Measurements from ENCODE around the gene SAMD4B. TPM values are rescaled to one million over a fixed set of nuclear protein-coding genes. Genes with fewer than 3 reads are reported as not detected.

SAMD4B gene
- total RNA-seq (10 to 100 TPM; 25.8 to 66.2 TPM), polyA plus RNA-seq (ENCODE audit: insufficient read length in 2 of 2) (100 to 1,000 TPM; 129 to 145 TPM)
- long read RNA-seq, donor 1, transcript SAMD4B-211 (1 exons, 2,690 nt) = minor isoform, 5 of 63 reads
- long read RNA-seq, donor 1, transcript SAMD4B-204 (1 exons, 578 nt) = major isoform, 15 of 63 reads
- long read RNA-seq, donor 1, partial matches to known transcripts = 20 of 63 reads
- long read RNA-seq, donor 1, other reads (novel, unspliced or antisense) = 23 of 63 reads
- long read RNA-seq, donor 2, transcript SAMD4B-204 (1 exons, 578 nt) = major isoform, 23 of 39 reads
- long read RNA-seq, donor 2, partial matches to known transcripts = 7 of 39 reads
- long read RNA-seq, donor 2, other reads (novel, unspliced or antisense) = 6 of 39 reads
- long read RNA-seq, donor 3, transcript SAMD4B-204 (1 exons, 578 nt) = major isoform, 14 of 29 reads
- long read RNA-seq, donor 3, partial matches to known transcripts = 10 of 29 reads
- long read RNA-seq, donor 3, other reads (novel, unspliced or antisense) = 0 of 29 reads
- long read RNA-seq, donor 4, transcript SAMD4B-204 (1 exons, 578 nt) = major isoform, 27 of 48 reads
- long read RNA-seq, donor 4, partial matches to known transcripts = 14 of 48 reads
- long read RNA-seq, donor 4, other reads (novel, unspliced or antisense) = 0 of 48 reads

- Histone ChIP-seq H3K4me1 (ENCODE audit: control insufficient read depth, insufficient read depth, low read length) (peaks cover 29% of the 10 kb centered on the region), H3K36me3 (ENCODE audit: control insufficient read depth, insufficient read depth, low read length) (peaks cover 3% of the 10 kb centered on the region), H3K4me3 (ENCODE audit: low read depth, low read length) (peak within 1 kb of the TSS; percentile 91), H3K9me3 (ENCODE audit: control insufficient read depth, insufficient read depth, low read length) (no peaks in the 10 kb centered on the region), H3K27ac (ENCODE audit: low read depth, low read length) (peak within 1 kb of the TSS; percentile 93), H3K27me3 (ENCODE audit: control insufficient read depth, insufficient read depth, low read length) (no peaks in the 10 kb centered on the region)
- WGBS (ENCODE audit: insufficient coverage) = 0% methylated on average over 89 of the region's 105 CpGs
- peak; percentile 85 to 99 (median 96) for DNase-seq (ENCODE audit: low read depth in 4 of 6, low spot score in 6 of 6)
Measured at GRCh38 chr19:39341719-39342604, at the start of gene SAMD4B. SAMD4B (plus strand) TSS chr19:39342421; CDS start chr19:39356894, 14,473 bp downstream.

- Histone ChIP-seq H3K9me3 (ENCODE audit: control insufficient read depth, insufficient read depth, low read length) (no peaks in the 10 kb centered on the region), H3K4me1 (ENCODE audit: control insufficient read depth, insufficient read depth, low read length) (no peaks in the 10 kb centered on the region), H3K4me3 (ENCODE audit: low read depth, low read length) (no peak overlapping the region), H3K27me3 (ENCODE audit: control insufficient read depth, insufficient read depth, low read length) (peaks cover 4% of the 10 kb centered on the region), H3K27ac (ENCODE audit: low read depth, low read length) (no peak overlapping the region), H3K36me3 (ENCODE audit: control insufficient read depth, insufficient read depth, low read length) (peaks cover 2% of the 10 kb centered on the region)
- 48% methylated on average over 4 of the region's 4 CpGs for WGBS (ENCODE audit: insufficient coverage)
- DNase-seq (ENCODE audit: low read depth in 4 of 6, low spot score in 6 of 6) = no peak
Measured at GRCh38 chr19:39293394-39293793, 48.8 kb upstream of the SAMD4B start.

- no peak for DNase-seq (ENCODE audit: low read depth in 4 of 6, low spot score in 6 of 6)
- WGBS (ENCODE audit: insufficient coverage) = 87% methylated on average over 10 of the region's 11 CpGs
- peaks cover 4% of the 10 kb centered on the region for H3K27me3 ChIP-seq (ENCODE audit: control insufficient read depth, insufficient read depth, low read length)
- H3K36me3 ChIP-seq (ENCODE audit: control insufficient read depth, insufficient read depth, low read length) = peaks cover 2% of the 10 kb centered on the region
- no peaks in the 10 kb centered on the region for H3K4me1 ChIP-seq (ENCODE audit: control insufficient read depth, insufficient read depth, low read length)
- H3K27ac ChIP-seq (ENCODE audit: low read depth, low read length) = no peak within 1 kb of the TSS
- no peak within 1 kb of the TSS for H3K4me3 ChIP-seq (ENCODE audit: low read depth, low read length)
- H3K9me3 ChIP-seq (ENCODE audit: control insufficient read depth, insufficient read depth, low read length) = no peaks in the 10 kb centered on the region
Measured at GRCh38 chr19:39296055-39296645, 46.1 kb upstream of the SAMD4B start, which contains the start of gene IFNL1. IFNL1 (plus strand) TSS chr19:39296407; CDS start chr19:39296422, 15 bp downstream.

- peaks cover 2% of the 10 kb centered on the region for H3K36me3 ChIP-seq (ENCODE audit: control insufficient read depth, insufficient read depth, low read length)
- no peaks in the 10 kb centered on the region for H3K4me1 ChIP-seq (ENCODE audit: control insufficient read depth, insufficient read depth, low read length)
- 82% methylated on average over 4 of the region's 4 CpGs for WGBS (ENCODE audit: insufficient coverage)
- no peaks in the 10 kb centered on the region for H3K9me3 ChIP-seq (ENCODE audit: control insufficient read depth, insufficient read depth, low read length)
- no peak overlapping the region for H3K4me3 ChIP-seq (ENCODE audit: low read depth, low read length)
- no peak for DNase-seq (ENCODE audit: low read depth in 4 of 6, low spot score in 6 of 6)
- H3K27ac ChIP-seq (ENCODE audit: low read depth, low read length) = no peak overlapping the region
- peaks cover 4% of the 10 kb centered on the region for H3K27me3 ChIP-seq (ENCODE audit: control insufficient read depth, insufficient read depth, low read length)
Measured at GRCh38 chr19:39296906-39297305, 45.3 kb upstream of the SAMD4B start.

GRCh38 chr19:39297931-39298634 lies 44.1 kb upstream of the SAMD4B start:
- no peak for DNase-seq (ENCODE audit: low read depth in 4 of 6, low spot score in 6 of 6)
- Histone ChIP-seq H3K9me3 (ENCODE audit: control insufficient read depth, insufficient read depth, low read length) (no peaks in the 10 kb centered on the region), H3K4me1 (ENCODE audit: control insufficient read depth, insufficient read depth, low read length) (no peaks in the 10 kb centered on the region), H3K4me3 (ENCODE audit: low read depth, low read length) (no peak overlapping the region), H3K27ac (ENCODE audit: low read depth, low read length) (no peak overlapping the region), H3K27me3 (ENCODE audit: control insufficient read depth, insufficient read depth, low read length) (peaks cover 4% of the 10 kb centered on the region), H3K36me3 (ENCODE audit: control insufficient read depth, insufficient read depth, low read length) (peaks cover 2% of the 10 kb centered on the region)
- WGBS (ENCODE audit: insufficient coverage) = 63% methylated on average over 13 of the region's 17 CpGs

GRCh38 chr19:39299404-39299803 lies 42.8 kb upstream of the SAMD4B start:
- no peaks in the 10 kb centered on the region for H3K4me1 ChIP-seq (ENCODE audit: control insufficient read depth, insufficient read depth, low read length)
- peaks cover 2% of the 10 kb centered on the region for H3K36me3 ChIP-seq (ENCODE audit: control insufficient read depth, insufficient read depth, low read length)
- H3K9me3 ChIP-seq (ENCODE audit: control insufficient read depth, insufficient read depth, low read length) = no peaks in the 10 kb centered on the region
- H3K27ac ChIP-seq (ENCODE audit: low read depth, low read length) = no peak overlapping the region
- 92% methylated on average over 6 of the region's 9 CpGs for WGBS (ENCODE audit: insufficient coverage)
- DNase-seq (ENCODE audit: low read depth in 4 of 6, low spot score in 6 of 6) = no peak
- H3K4me3 ChIP-seq (ENCODE audit: low read depth, low read length) = no peak overlapping the region
- peaks cover 4% of the 10 kb centered on the region for H3K27me3 ChIP-seq (ENCODE audit: control insufficient read depth, insufficient read depth, low read length)

GRCh38 chr19:39299832-39300231 lies 42.4 kb upstream of the SAMD4B start:
- H3K36me3 ChIP-seq (ENCODE audit: control insufficient read depth, insufficient read depth, low read length) = peaks cover 2% of the 10 kb centered on the region
- no peaks in the 10 kb centered on the region for H3K9me3 ChIP-seq (ENCODE audit: control insufficient read depth, insufficient read depth, low read length)
- no peak for DNase-seq (ENCODE audit: low read depth in 4 of 6, low spot score in 6 of 6)
- peaks cover 4% of the 10 kb centered on the region for H3K27me3 ChIP-seq (ENCODE audit: control insufficient read depth, insufficient read depth, low read length)
- no peak overlapping the region for H3K27ac ChIP-seq (ENCODE audit: low read depth, low read length)
- no peaks in the 10 kb centered on the region for H3K4me1 ChIP-seq (ENCODE audit: control insufficient read depth, insufficient read depth, low read length)
- WGBS (ENCODE audit: insufficient coverage) = 89% methylated on average over 6 of the region's 10 CpGs
- no peak overlapping the region for H3K4me3 ChIP-seq (ENCODE audit: low read depth, low read length)

GRCh38 chr19:39301021-39301420 lies 41.2 kb upstream of the SAMD4B start:
- no peak for DNase-seq (ENCODE audit: low read depth in 4 of 6, low spot score in 6 of 6)
- H3K9me3 ChIP-seq (ENCODE audit: control insufficient read depth, insufficient read depth, low read length) = no peaks in the 10 kb centered on the region
- H3K4me3 ChIP-seq (ENCODE audit: low read depth, low read length) = no peak overlapping the region
- H3K27ac ChIP-seq (ENCODE audit: low read depth, low read length) = no peak overlapping the region
- H3K27me3 ChIP-seq (ENCODE audit: control insufficient read depth, insufficient read depth, low read length) = peaks cover 4% of the 10 kb centered on the region
- no CpG with 5 or more reads among the region's 4 CpGs for WGBS (ENCODE audit: insufficient coverage)
- H3K36me3 ChIP-seq (ENCODE audit: control insufficient read depth, insufficient read depth, low read length) = peaks cover 2% of the 10 kb centered on the region
- H3K4me1 ChIP-seq (ENCODE audit: control insufficient read depth, insufficient read depth, low read length) = peaks cover 5% of the 10 kb centered on the region

Measured in spinal cord (tissue), 10 donors.